Pons (tissue), 1 donor: Measurements from ENCODE around the gene CIZ1.

Experiments used
- DNase-seq: peaks from one replicate; pipeline ENCODE4 v3.0.0-alpha.2; 2016; ENCODE audit warnings: low spot score

Gene CIZ1

GRCh38 chr9:128214571-128215490 is 23.5 kb upstream of the CIZ1 start:
- no peak for DNase-seq

- no peak for DNase-seq
These were observed 22.6 kb upstream of the CIZ1 start for GRCh38 chr9:128213746-128214497.

- no peak for DNase-seq
These were observed 20.6 kb upstream of the CIZ1 start for GRCh38 chr9:128211981-128212281.

GRCh38 chr9:128211186-128211980 is 20.0 kb upstream of the CIZ1 start:
- no peak for DNase-seq

GRCh38 chr9:128208946-128209669 is 17.7 kb upstream of the CIZ1 start:
- DNase-seq, result no peak

GRCh38 chr9:128208386-128208785 is 17.0 kb upstream of the CIZ1 start:
- no peak for DNase-seq

GRCh38 chr9:128206916-128207910 is 15.8 kb upstream of the CIZ1 start:
- no peak for DNase-seq

- no peak for DNase-seq
These were observed 15.1 kb upstream of the CIZ1 start for GRCh38 chr9:128206484-128206883.

- no peak for DNase-seq
These were observed 14.0 kb upstream of the CIZ1 start for GRCh38 chr9:128205296-128205944.

GRCh38 chr9:128204858-128205257 is 13.5 kb upstream of the CIZ1 start:
- no peak for DNase-seq

GRCh38 chr9:128203707-128204551 is 12.6 kb upstream of the CIZ1 start:
- no peak for DNase-seq

- peak; percentile 43 for DNase-seq
These were observed 11.8 kb upstream of the CIZ1 start, which contains the start of gene DNM1 for GRCh38 chr9:128203024-128203706. Gene DNM1 (plus strand): TSS chr9:128203379. CDS start chr9:128203471, 92 bp downstream.

GRCh38 chr9:128202648-128203023 is 11.3 kb upstream of the CIZ1 start:
- DNase-seq, result no peak

GRCh38 chr9:128201441-128202369 is 10.3 kb upstream of the CIZ1 start:
- no peak for DNase-seq

GRCh38 chr9:128193469-128194096 is 2.2 kb upstream of the CIZ1 start:
- DNase-seq, result no peak

- no peak for DNase-seq
These were observed 1.4 kb upstream of the CIZ1 start for GRCh38 chr9:128192601-128193371.
